ENCODE results near the gene EHBP1. TPM values are rescaled to one million over a fixed set of nuclear protein-coding genes. Genes with fewer than 3 reads are reported as not detected.

EHBP1 gene
- total RNA-seq, 2 donors from 2014 or later = 22.4 to 22.9 TPM

DNA sequence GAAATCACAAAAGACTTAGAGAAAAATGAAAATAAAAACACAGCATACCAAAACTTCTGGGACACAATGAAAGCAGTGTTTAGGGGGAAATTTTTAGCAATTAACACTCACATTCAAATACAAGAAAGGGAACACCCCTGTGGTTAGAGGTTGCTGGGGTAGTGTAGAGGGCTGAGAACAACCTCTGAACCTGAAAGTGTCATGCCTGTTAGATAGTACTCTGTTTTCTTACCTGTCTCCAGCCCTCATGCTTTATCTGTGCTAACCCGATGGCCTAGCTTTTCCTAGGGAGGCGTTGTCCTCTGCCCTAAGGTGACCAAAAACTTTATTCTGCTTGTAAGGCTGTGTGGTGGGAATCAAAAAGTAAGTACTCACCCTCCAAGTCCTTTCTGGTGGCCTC is 222.5 kb downstream of the EHBP1 start:
- Histone ChIP-seq H3K4me3 (no peak overlapping the region), H3K4me1 (no peaks in the 10 kb centered on the region), H3K27me3 (no peaks in the 10 kb centered on the region), H3K27ac (no peak overlapping the region), H3K36me3 (peaks cover 6% of the 10 kb centered on the region), H3K9me3 (peaks cover 0 to 18% of the 10 kb centered on the region in 2 donors)
- DNase-seq (ENCODE audit: low spot score) = no peak
- TF ChIP-seq, protein P1, sequence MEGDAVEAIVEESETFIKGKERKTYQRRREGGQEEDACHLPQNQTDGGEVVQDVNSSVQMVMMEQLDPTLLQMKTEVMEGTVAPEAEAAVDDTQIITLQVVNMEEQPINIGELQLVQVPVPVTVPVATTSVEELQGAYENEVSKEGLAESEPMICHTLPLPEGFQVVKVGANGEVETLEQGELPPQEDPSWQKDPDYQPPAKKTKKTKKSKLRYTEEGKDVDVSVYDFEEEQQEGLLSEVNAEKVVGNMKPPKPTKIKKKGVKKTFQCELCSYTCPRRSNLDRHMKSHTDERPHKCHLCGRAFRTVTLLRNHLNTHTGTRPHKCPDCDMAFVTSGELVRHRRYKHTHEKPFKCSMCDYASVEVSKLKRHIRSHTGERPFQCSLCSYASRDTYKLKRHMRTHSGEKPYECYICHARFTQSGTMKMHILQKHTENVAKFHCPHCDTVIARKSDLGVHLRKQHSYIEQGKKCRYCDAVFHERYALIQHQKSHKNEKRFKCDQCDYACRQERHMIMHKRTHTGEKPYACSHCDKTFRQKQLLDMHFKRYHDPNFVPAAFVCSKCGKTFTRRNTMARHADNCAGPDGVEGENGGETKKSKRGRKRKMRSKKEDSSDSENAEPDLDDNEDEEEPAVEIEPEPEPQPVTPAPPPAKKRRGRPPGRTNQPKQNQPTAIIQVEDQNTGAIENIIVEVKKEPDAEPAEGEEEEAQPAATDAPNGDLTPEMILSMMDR (IDR thresholded peaks at IDR 0.05) = no peak

DNA sequence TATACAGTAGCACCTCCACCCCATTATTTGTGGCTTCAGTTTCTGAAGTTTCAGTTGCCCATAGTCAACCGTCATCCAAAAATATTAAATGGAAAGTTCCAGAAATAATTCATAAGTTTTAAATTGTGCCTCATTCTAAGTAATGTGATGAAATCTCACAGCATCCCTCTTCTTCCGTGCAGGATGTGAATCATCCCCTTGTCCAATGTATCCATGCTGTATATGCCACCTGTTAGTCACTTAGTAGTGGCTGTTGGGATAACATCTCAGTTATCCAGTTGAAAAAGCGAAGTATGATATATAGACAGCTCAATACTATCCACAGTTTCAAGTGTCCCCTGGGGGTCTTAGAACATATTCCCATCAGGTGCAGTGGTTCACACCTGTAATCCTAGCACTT is 226.0 kb downstream of the EHBP1 start:
- Histone ChIP-seq H3K27ac (no peak overlapping the region), H3K27me3 (no peaks in the 10 kb centered on the region), H3K4me3 (no peak overlapping the region), H3K4me1 (no peaks in the 10 kb centered on the region), H3K36me3 (no peaks in the 10 kb centered on the region), H3K9me3 (no peaks in the 10 kb centered on the region)
- TF ChIP-seq, protein P1 (IDR thresholded peaks at IDR 0.05) = no peak
- no peak for DNase-seq (ENCODE audit: low spot score)

- Histone ChIP-seq H3K27ac (no peak overlapping the region), H3K4me1 (no peaks in the 10 kb centered on the region), H3K27me3 (no peaks in the 10 kb centered on the region), H3K4me3 (no peak overlapping the region), H3K36me3 (no peaks in the 10 kb centered on the region), H3K9me3 (no peaks in the 10 kb centered on the region)
- TF ChIP-seq, protein P1 (IDR thresholded peaks at IDR 0.05) = no peak
- DNase-seq (ENCODE audit: low spot score) = no peak
Measured at GRCh38 chr2:62933398-62933917, 227.9 kb downstream of the EHBP1 start.

DNA sequence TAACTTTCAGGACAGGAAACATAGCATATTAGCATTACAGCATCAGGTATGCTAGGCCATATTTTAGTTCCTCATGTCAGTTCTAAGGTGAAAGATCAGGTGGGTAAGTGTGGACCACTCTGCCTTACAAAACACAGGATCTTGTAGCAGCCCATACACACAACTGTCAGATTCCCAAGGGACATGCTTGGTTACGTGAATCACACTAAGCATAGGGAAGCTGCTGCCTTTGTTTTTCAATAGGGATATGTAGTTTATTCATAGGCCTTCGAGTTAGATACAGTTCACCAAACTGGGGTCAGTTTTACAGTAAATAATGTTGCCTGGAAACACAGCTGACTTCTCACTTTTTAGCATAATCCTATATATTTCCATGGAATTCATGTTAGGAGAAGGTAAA is 229.0 kb downstream of the EHBP1 start:
- no peaks in the 10 kb centered on the region for H3K4me1 ChIP-seq
- H3K27ac ChIP-seq = no peak overlapping the region
- no peak for DNase-seq (ENCODE audit: low spot score)
- no peaks in the 10 kb centered on the region for H3K36me3 ChIP-seq
- no peaks in the 10 kb centered on the region for H3K9me3 ChIP-seq
- TF ChIP-seq, protein P1 (IDR thresholded peaks at IDR 0.05) = no peak
- no peaks in the 10 kb centered on the region for H3K27me3 ChIP-seq
- H3K4me3 ChIP-seq = no peak overlapping the region

DNA sequence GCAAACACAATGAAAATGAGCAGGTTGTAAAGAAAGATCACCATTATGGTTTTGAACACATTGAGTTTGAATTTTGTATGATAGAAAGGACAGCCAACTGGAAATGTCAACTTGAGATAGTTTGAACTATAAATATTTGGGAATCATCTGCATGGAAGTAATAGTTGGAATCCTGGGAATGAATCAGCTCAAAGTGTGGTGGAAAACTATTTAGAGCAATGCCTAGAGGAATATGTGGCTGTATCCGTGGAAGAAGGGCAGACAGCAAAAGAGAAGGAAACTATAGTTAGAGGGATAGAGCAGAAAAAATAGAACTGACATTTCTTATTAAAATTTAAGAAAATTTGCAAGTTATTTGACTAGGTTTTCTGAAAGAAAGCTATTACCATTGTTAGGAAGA is 232.6 kb downstream of the EHBP1 start:
- no peaks in the 10 kb centered on the region for H3K4me1 ChIP-seq
- no peaks in the 10 kb centered on the region for H3K27me3 ChIP-seq
- DNase-seq (ENCODE audit: low spot score) = no peak
- no peaks in the 10 kb centered on the region for H3K9me3 ChIP-seq
- H3K36me3 ChIP-seq = no peaks in the 10 kb centered on the region
- no peak overlapping the region for H3K27ac ChIP-seq
- H3K4me3 ChIP-seq = no peak overlapping the region
- TF ChIP-seq, protein P1 (IDR thresholded peaks at IDR 0.05) = no peak

Measured in right atrium auricular region (tissue), 2 donors.